B cell (primary cell): ENCODE results near the gene ZNHIT2.

Experiments used
- EZH2 ChIP-seq: IDR thresholded peaks from 2 replicates; pipeline ENCODE4 v1.6.1; 2012; ENCODE audit warnings: borderline replicate concordance, low read depth, mild to moderate bottlenecking, moderate library complexity, low read length; ENCODE audit not compliant: insufficient read depth, poor library complexity, severe bottlenecking
- TF ChIP-seq, protein P1 (sequence below): fragments of 200-600 bp; IDR thresholded peaks from one replicate; pipeline ENCODE4 v1.8.0; 2022; ENCODE audit warnings: antibody characterized with exemption, mild to moderate bottlenecking

DNA sequence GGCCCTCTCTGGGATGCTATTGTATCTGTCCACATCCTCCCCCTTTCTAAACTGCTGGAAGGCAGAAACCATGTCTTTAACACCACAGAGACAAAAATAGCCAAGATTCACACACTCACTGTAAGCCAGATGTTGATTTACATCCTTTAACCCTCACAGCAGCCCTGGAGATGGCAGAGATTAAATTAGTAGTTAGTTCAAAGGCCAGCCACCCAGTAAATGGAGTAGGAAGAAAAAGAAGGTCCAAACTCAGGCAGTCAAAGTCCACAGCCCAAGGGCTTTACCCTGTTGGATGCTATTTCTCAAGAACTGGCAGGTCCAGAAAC is 2.1 kb upstream of the ZNHIT2 start:
- TF ChIP-seq, protein P1, sequence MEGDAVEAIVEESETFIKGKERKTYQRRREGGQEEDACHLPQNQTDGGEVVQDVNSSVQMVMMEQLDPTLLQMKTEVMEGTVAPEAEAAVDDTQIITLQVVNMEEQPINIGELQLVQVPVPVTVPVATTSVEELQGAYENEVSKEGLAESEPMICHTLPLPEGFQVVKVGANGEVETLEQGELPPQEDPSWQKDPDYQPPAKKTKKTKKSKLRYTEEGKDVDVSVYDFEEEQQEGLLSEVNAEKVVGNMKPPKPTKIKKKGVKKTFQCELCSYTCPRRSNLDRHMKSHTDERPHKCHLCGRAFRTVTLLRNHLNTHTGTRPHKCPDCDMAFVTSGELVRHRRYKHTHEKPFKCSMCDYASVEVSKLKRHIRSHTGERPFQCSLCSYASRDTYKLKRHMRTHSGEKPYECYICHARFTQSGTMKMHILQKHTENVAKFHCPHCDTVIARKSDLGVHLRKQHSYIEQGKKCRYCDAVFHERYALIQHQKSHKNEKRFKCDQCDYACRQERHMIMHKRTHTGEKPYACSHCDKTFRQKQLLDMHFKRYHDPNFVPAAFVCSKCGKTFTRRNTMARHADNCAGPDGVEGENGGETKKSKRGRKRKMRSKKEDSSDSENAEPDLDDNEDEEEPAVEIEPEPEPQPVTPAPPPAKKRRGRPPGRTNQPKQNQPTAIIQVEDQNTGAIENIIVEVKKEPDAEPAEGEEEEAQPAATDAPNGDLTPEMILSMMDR, result no peak
- TF ChIP-seq EZH2, result no peak
